NCI-H1048 (cell line): ENCODE results near the gene RETN.

Experiments used
- DNase-seq: peaks from one replicate; lab custom pipeline; 2025; lab: John Stamatoyannopoulos, UW

The RETN gene

GRCh38 chr19:7685546-7686445 is 16.9 kb downstream of the RETN start:
- DNase-seq, result no peak

- DNase-seq, result no peak
These were observed 18.3 kb downstream of the RETN start for GRCh38 chr19:7687177-7687576.

- DNase-seq, result no peak
These were observed 20.3 kb downstream of the RETN start for GRCh38 chr19:7689165-7689564.

- no peak for DNase-seq
These were observed 22.0 kb downstream of the RETN start for GRCh38 chr19:7690779-7691258.

- no peak for DNase-seq
These were observed 22.6 kb downstream of the RETN start for GRCh38 chr19:7691497-7691896.

- no peak for DNase-seq
These were observed 23.7 kb downstream of the RETN start for GRCh38 chr19:7692417-7693088.

- no peak for DNase-seq
These were observed 25.6 kb downstream of the RETN start for GRCh38 chr19:7694499-7694898.

GRCh38 chr19:7697721-7698287 is 29.0 kb downstream of the RETN start:
- DNase-seq, result no peak

GRCh38 chr19:7698583-7698982 is 29.7 kb downstream of the RETN start:
- no peak for DNase-seq

- DNase-seq, result no peak
These were observed 30.2 kb downstream of the RETN start for GRCh38 chr19:7699003-7699402.

- no peak for DNase-seq
These were observed 30.9 kb downstream of the RETN start for GRCh38 chr19:7699417-7700401.

- no peak for DNase-seq
These were observed 32.3 kb downstream of the RETN start for GRCh38 chr19:7701049-7701653.

- DNase-seq, result no peak
These were observed 33.0 kb downstream of the RETN start, which contains the start of gene FCER2 for GRCh38 chr19:7701654-7702457. Gene FCER2 (minus strand): TSS chr19:7702131. CDS start chr19:7699760, 2,371 bp downstream.

GRCh38 chr19:7703332-7703731 is 34.5 kb downstream of the RETN start:
- no peak for DNase-seq

- no peak for DNase-seq
These were observed 35.6 kb downstream of the RETN start for GRCh38 chr19:7704280-7705060.

GRCh38 chr19:7705387-7706187 is 36.7 kb downstream of the RETN start:
- no peak for DNase-seq

GRCh38 chr19:7706188-7706954 is 37.5 kb downstream of the RETN start:
- no peak for DNase-seq

GRCh38 chr19:7706955-7707456 is 38.2 kb downstream of the RETN start:
- DNase-seq, result no peak
